ENCODE data around the gene HOOK1.
"Not testable (repeated sequence)": the region's sequence is repeated elsewhere in the genome, so short reads cannot be mapped to it uniquely, and the experiment has no call there.

The HOOK1 gene

DNA sequence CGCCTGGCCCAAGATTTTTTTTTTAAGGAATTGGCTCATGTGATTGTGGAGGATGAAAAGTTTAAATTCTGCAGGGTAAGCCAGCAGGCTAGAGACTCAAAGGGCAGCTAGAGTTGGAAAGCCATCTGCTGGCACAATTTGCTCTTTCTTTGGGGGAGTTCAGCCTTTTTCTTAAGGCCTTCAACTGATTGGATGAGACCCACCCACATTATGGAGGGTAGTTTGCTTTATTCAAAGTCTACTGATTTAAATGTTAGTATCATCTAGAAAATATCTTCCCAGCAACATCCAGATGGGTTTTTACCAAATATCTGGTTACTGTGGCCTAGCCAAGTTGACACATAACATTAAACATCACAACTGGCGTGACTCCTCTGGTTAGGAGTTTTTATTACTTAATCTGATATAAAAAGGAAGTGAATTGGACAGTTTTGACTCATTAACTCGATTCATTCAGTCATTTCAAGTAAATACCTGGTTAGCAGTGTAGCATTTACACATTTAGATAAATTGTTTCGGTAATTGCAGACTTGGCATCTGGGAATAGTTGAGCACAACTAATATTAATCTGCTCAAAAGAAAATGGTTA, 12.4 kb downstream of the HOOK1 start:
- no peak for DNase-seq (ENCODE audit: low read depth)
- TF ChIP-seq, protein P1, sequence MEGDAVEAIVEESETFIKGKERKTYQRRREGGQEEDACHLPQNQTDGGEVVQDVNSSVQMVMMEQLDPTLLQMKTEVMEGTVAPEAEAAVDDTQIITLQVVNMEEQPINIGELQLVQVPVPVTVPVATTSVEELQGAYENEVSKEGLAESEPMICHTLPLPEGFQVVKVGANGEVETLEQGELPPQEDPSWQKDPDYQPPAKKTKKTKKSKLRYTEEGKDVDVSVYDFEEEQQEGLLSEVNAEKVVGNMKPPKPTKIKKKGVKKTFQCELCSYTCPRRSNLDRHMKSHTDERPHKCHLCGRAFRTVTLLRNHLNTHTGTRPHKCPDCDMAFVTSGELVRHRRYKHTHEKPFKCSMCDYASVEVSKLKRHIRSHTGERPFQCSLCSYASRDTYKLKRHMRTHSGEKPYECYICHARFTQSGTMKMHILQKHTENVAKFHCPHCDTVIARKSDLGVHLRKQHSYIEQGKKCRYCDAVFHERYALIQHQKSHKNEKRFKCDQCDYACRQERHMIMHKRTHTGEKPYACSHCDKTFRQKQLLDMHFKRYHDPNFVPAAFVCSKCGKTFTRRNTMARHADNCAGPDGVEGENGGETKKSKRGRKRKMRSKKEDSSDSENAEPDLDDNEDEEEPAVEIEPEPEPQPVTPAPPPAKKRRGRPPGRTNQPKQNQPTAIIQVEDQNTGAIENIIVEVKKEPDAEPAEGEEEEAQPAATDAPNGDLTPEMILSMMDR (conservative IDR thresholded peaks at IDR 0.05; ENCODE audit: low read length): no peak
- H3K4me3 ChIP-seq (ENCODE audit: low read length): no peak overlapping the region

DNA sequence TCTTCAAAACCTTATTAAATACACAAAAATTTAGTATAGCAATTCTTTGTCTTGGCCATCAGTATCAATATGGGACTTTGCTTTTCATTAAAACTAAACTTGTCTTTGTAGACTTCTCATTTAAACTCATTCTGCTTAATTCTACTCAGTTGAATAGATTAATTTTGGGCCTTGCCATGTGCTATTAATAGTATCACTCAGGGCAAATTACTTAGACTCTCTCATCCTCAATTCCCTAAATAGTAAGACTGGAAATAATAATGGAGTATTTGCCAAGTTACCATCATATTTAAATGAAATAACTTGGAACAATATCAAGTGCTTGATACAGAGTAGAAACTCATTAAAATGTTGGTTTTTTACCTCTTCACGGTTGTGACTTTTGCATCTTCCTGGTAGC, 13.4 kb downstream of the HOOK1 start:
- H3K4me3 ChIP-seq (ENCODE audit: low read length): no peak overlapping the region
- TF ChIP-seq, protein P1 (conservative IDR thresholded peaks at IDR 0.05; ENCODE audit: low read length): no peak
- DNase-seq (ENCODE audit: low read depth): no peak

DNA sequence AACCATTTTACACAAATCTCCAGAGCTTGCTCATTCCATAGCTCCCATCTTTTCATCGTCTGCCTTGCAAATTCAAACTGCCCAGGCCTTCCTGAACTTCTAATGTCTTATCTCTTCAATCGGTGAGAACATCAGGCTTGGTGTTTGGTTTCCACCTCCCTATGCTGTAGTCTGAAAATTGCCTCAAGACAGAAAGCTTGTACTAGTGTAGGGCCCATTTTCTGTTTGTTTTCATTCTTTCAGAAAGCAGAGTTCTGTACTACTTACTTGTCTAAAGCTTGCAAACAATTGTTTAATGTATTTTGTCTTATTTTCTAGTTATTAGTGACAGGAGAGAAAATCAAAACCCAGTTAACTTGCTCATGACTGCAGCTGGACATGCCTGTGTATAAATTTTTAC, 16.8 kb downstream of the HOOK1 start:
- DNase-seq (ENCODE audit: low read depth): no peak
- TF ChIP-seq, protein P1 (conservative IDR thresholded peaks at IDR 0.05; ENCODE audit: low read length): no peak
- no peak overlapping the region for H3K4me3 ChIP-seq (ENCODE audit: low read length)

DNA sequence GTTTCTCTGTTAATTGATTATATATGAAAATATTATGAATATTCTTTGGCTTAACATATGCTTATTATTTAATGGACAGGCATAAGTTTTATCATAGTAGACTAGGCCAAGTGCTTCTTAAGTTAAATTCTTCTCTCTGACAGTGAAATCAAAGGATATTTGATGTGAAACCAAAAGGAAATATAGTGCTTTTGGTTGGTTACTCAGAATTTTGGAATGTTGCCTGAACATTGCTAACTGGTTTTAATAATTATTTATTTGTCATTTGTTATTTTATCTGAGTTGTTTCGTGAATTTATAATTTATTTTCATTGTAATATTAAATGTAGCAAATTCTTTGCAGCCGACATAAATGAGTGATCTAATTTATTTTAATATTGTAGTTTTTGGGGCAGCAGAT, 18.3 kb downstream of the HOOK1 start:
- no peak for DNase-seq (ENCODE audit: low read depth)
- TF ChIP-seq, protein P1 (conservative IDR thresholded peaks at IDR 0.05; ENCODE audit: low read length): no peak
- no peak overlapping the region for H3K4me3 ChIP-seq (ENCODE audit: low read length)

DNA sequence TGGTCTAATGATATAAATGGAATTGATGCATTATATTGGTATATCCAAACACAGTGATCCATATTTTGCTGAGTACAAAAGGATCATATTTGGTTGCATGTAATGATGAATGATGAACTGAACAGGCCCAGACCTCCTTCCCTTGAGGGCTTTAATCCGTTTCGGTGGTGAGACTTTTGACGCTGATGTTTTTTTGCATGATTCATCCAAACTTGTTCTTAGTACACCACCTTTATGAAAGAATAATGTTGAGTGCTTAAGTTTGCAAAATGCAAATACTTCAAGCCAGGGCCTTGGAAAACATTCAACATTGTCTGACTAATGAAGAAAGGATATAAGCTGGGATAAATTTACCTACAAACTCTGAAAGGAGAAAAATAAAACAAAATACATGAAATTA, 19.2 kb downstream of the HOOK1 start:
- no peak overlapping the region for H3K4me3 ChIP-seq (ENCODE audit: low read length)
- no peak for DNase-seq (ENCODE audit: low read depth)
- TF ChIP-seq, protein P1 (conservative IDR thresholded peaks at IDR 0.05; ENCODE audit: low read length): no peak

DNA sequence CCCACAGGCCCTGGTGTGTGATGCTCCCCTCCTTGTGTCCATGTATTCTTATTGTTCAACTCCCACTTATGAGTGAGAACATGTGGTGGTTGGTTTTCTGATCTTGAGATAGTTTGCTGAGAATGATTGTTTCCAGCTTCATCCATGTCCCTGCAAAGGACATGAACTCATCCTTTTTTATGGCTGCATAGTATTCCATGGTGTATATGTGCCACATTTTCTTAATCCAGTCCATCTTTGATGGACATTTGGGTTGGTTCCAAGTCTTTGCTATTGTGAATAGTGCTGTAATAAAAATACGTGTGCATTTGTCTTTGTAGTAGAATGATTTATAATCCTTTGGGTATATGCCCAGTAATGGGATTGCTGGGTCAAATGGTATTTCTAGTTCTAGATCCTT, 23.1 kb downstream of the HOOK1 start:
- DNase-seq (ENCODE audit: low read depth); H3K4me3 ChIP-seq (ENCODE audit: low read length): not testable (repeated sequence)

DNA sequence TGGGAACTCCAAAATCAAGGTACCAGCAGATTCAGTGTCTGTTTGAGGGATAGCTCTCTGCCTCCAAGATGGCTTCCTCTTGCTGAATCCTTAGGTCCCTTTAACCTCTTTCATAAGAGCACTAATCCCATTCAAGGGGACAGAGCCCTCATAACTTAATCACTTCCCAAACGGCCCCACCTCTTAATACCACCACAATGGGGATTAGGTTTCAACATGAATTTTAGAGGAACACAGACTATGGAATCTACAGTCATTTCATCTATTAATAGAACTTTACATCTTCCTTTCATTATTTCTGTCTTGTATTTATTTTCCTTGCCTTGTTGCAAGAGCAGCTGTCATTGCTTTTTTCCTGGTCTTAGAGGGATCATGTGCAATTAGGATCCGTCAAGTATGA, 30.3 kb downstream of the HOOK1 start:
- TF ChIP-seq, protein P1 (conservative IDR thresholded peaks at IDR 0.05; ENCODE audit: low read length): no peak
- DNase-seq (ENCODE audit: low read depth): no peak
- H3K4me3 ChIP-seq (ENCODE audit: low read length): no peak overlapping the region

Measured in AG10803 (cell line).